SH-SY5Y (cell line): ENCODE measurements around the gene SLC2A5.

Source experiments
- GATA2 ChIP-seq: IDR thresholded peaks from 2 replicates; pipeline ENCODE4 v1.6.1; 2011; ENCODE audit warnings: mild to moderate bottlenecking, low read depth, low read length
- GATA3 ChIP-seq: IDR thresholded peaks from 2 replicates; pipeline ENCODE4 v1.6.1; 2011; ENCODE audit warnings: low read depth, mild to moderate bottlenecking, low read length, moderate library complexity

SLC2A5 gene

DNA sequence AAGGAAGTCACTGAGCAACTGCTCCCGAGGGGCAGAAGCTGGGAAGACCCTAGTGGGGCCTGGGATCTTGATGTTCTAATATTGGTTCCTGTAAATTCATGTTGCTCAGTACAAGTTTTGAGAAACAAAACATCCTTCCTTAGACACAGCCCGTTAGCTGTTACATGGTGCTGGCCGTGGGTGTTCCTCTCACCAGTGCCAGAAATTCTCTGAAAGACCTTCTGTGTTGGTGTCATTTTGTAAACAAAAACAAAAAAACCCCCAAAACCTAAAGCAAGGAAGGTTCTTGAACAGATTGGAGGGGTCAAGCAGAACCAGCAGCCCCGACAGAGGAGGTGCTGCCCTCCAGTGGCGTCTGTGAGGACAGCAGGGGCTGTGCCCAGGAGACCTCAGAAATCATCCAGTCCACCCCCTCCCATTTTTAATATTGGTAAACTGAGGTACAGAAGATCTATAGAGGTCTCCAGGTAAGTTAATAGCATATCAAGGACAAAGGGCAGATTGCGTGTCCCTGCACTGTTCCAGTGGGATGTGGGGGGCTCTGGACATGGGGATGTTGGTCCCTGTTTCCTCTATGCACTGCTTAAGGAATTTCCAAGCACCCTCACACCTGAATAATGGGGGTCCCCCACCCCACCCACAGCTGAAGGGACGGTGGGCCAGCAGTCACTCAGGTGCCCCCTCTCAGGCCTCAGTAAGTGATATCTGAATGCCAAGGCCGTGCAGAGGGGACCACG lies 81.4 kb downstream of the SLC2A5 start:
- TF ChIP-seq GATA3 (no peak), GATA2 (no peak)

DNA sequence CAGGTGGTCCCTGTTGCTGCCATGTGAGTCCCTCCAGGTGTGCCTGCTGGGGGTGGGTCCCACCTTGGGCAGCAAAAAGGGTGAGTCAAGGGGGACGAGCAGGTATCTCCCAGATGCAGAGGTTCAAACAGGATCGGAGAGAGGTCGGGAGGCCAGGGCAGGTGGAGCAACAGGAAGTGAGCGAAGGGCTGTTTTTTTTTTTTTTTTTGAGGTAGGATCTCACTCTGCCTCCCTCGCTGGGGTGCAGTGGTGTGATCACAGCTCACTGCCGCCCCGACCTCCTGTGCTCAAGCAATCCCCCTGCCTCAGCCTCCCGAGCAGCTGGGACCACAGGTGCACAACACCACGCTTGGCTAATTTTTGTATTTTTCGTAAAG lies 82.6 kb downstream of the SLC2A5 start:
- TF ChIP-seq GATA2 (no peak), GATA3 (no peak)

DNA sequence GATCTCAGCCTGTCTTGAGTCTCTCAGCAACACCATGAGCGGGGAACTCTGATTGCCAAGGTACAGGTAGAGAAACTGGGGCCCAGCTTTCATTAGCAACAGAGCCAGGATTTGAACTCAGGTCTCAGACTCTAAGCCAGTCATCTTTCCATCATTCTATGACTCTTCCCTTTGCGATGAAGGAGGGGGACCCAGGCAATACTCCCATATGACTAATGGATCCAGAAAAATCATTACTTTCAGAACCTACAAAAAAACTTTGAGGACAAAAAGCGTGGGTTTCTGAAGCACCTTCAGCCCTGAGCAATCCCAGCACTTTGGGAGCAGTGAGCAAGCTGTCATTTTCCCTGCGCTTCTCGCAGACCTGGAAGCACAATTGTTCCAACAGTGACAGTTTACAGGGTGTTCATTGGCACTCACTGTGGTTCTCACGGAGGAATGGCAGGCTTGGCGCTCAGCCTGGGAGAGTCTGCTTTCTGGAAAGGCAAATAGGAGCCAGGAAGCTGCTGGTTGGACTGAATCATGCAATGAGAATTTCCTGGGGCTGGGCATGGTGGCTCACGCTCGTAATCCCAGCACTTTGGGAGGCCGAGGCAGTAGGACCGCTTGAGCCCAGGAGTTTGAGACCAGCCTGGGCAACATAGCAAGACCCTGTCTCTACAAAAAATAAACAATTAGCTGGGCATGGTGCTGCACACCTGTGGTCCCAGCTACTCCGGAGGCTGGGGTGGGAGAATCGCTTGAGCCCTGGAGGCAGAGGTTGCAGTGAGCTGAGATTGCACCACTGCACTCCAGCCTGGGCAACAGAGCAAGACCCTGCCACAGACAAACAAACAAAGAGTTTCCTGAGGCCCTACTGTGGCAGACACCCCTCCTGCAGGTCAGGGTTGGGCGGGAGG lies 83.3 kb downstream of the SLC2A5 start:
- TF ChIP-seq GATA2 (no peak), GATA3 (no peak)
